ENCODE measurements around the gene SRSF10. TPM values are rescaled to one million over a fixed set of nuclear protein-coding genes. Genes with fewer than 3 reads are reported as not detected.

SRSF10 gene
- total and polyA plus RNA-seq, 2 of the 8 experiments (the other 6 are each of a cell fraction or from before 2014, with no cell fraction given): 155 to 194 TPM

GRCh38 chr1:23980728-23981070, 572 bp upstream of the SRSF10 start:
- H3K4me3 ChIP-seq (ENCODE audit: extremely low read depth in 1 of 4, insufficient read depth in 2 of 4, low read depth in 3 of 4, low read length in 4 of 4): peak overlapping the region; percentile 1 to 68 (median 29); a peak in 4 of 8 replicates
- no peak overlapping the region for H2AFZ ChIP-seq (ENCODE audit: low read length)
- H3K14ac ChIP-seq (ENCODE audit: insufficient read length): no peak overlapping the region
- H2BK12ac ChIP-seq (ENCODE audit: low read depth, low read length): peak overlapping the region; percentile 100; the same call in 1 of the 2 replicates
- peak overlapping the region; percentile 95 for H3K4ac ChIP-seq (replicated peaks; ENCODE audit: insufficient read length, low read depth, low read length)
- H3K9ac ChIP-seq (replicated peaks in 1 of 4; ENCODE audit: extremely low read depth in 1 of 4, low read depth in 3 of 4, low read length in 3 of 4): peak overlapping the region; percentile 50 to 100 (median 98)
- peaks cover 4 to 10% (median 6%) of the 10 kb centered on the region in 4 experiments for H3K4me1 ChIP-seq (replicated peaks in 1 of 4; ENCODE audit: control insufficient read depth in 3 of 4, insufficient read depth in 4 of 4, low read length in 3 of 4)
- FAIRE-seq (no peak), DNase-seq (ENCODE audit: low read depth in 1 of 2, low spot score in 2 of 2) (peak in 1 of 2 experiments; percentile 53)
- peaks cover 0 to 33% (median 11%) of the 10 kb centered on the region in 4 experiments; a peak in 5 of 8 replicates for H3K36me3 ChIP-seq (ENCODE audit: control insufficient read depth in 2 of 4, insufficient read depth in 4 of 4, low read length in 3 of 4)
- peak overlapping the region; percentile 88 for H2BK15ac ChIP-seq (ENCODE audit: low read length)
- H4K5ac ChIP-seq (ENCODE audit: insufficient read length, low read depth, low read length): peak overlapping the region; percentile 10
- peak overlapping the region; percentile 10 for H2BK120ac ChIP-seq (replicated peaks; ENCODE audit: low read depth, low read length)
- peak overlapping the region; percentile 99 for H3K27ac ChIP-seq (ENCODE audit: low read depth, low read length)
- H2BK20ac ChIP-seq (ENCODE audit: low read length): peak overlapping the region; percentile 67; the same call in 1 of the 2 replicates
- H3K9me3 ChIP-seq (ENCODE audit: insufficient read depth in 2 of 2, low read depth in 1 of 2, low read length in 1 of 2): no peaks in the 10 kb centered on the region
- no peaks in the 10 kb centered on the region for H3K27me3 ChIP-seq (replicated peaks in 1 of 4; ENCODE audit: control insufficient read depth in 3 of 4, extremely low read depth in 1 of 4, insufficient read depth in 3 of 4, low read length in 3 of 4)
- H3K56ac ChIP-seq (replicated peaks; ENCODE audit: insufficient read length, low read depth, low read length): peak overlapping the region; percentile 56
- no peak overlapping the region for H3K23ac ChIP-seq (ENCODE audit: insufficient read length)
- peak overlapping the region; percentile 99 for H2BK5ac ChIP-seq (ENCODE audit: low read depth, low read length)
- H3K4me2 ChIP-seq (ENCODE audit: insufficient read depth in 1 of 2, low read depth in 2 of 2, low read length in 2 of 2): peak overlapping the region; percentile 72 to 77
- CTCF ChIA-PET (ENCODE audit: partially characterized antibody): interaction anchor here (0.6 to 1.6 kb wide), 6 partner anchors 19 to 1376 kb away, joined by 3 to 7 read pairs (median 4); no protein-coding TSS in a partner anchor
- peak overlapping the region; percentile 99 for H3K18ac ChIP-seq (ENCODE audit: extremely low read depth, low read length)
- peak overlapping the region; percentile 92 for H4K91ac ChIP-seq (replicated peaks; ENCODE audit: insufficient read length, low read length)
- peaks cover 43 to 44% of the 10 kb centered on the region in 2 experiments for H3K79me2 ChIP-seq (ENCODE audit: control insufficient read depth in 1 of 2, insufficient read depth in 2 of 2, low read length in 2 of 2)
- H2AK5ac ChIP-seq (ENCODE audit: low read depth, low read length): peak overlapping the region; percentile 100
- H4K8ac ChIP-seq (ENCODE audit: extremely low read depth, insufficient read depth, low read length): peak overlapping the region; percentile 98; the same call in 1 of the 2 replicates
- peaks cover 15 to 17% of the 10 kb centered on the region in 2 experiments for H4K20me1 ChIP-seq (replicated peaks in 1 of 2; ENCODE audit: control insufficient read depth in 1 of 2, insufficient read depth in 2 of 2, low read length in 2 of 2)
- POLR2A ChIA-PET (ENCODE audit: partially characterized antibody): interaction anchor here (0.6 to 12.7 kb wide), 33 partner anchors 8 to 238 kb away, joined by 3 to 267 read pairs (median 3); partner anchors contain the start of genes ELOA, IFNLR1 and PNRC2
- peaks cover 4% of the 10 kb centered on the region for H3K23me2 ChIP-seq (ENCODE audit: low read depth, low read length)
- WGBS, 2 experiments (ENCODE audit: extremely low coverage in 1 of 2, insufficient coverage in 1 of 2, insufficient read length in 1 of 2, insufficient replicate concordance in 2 of 2, low coverage in 1 of 2, low lambda C conversion rate in 2 of 2, missing lambda C conversion rate in 1 of 2): 54% methylated on average over 6 of the region's 6 CpGs; no CpG with 5 or more reads in 1 of the 2 experiments
- no peaks in the 10 kb centered on the region for H3K79me1 ChIP-seq (ENCODE audit: low read depth, low read length)

Measured in H1 (cell line).